ENCODE results near the gene CHRNA9.

The CHRNA9 gene

GRCh38 chr4:40309250-40309774 lies 25.8 kb upstream of the CHRNA9 start:
- DNase-seq: no peak

GRCh38 chr4:40310225-40310624 lies 24.9 kb upstream of the CHRNA9 start:
- no peak for DNase-seq

- DNase-seq: no peak
Observed at GRCh38 chr4:40311811-40312346, 23.3 kb upstream of the CHRNA9 start.

GRCh38 chr4:40314951-40315350 lies 20.2 kb upstream of the CHRNA9 start:
- DNase-seq: no peak

GRCh38 chr4:40316333-40316781 lies 18.8 kb upstream of the CHRNA9 start:
- no peak for DNase-seq

- DNase-seq: no peak
Observed at GRCh38 chr4:40316782-40317635, 18.1 kb upstream of the CHRNA9 start.

- no peak for DNase-seq
Observed at GRCh38 chr4:40317916-40318658, 17.0 kb upstream of the CHRNA9 start.

- no peak for DNase-seq
Observed at GRCh38 chr4:40321574-40322275, 13.4 kb upstream of the CHRNA9 start.

GRCh38 chr4:40322811-40323210 lies 12.3 kb upstream of the CHRNA9 start:
- DNase-seq: no peak

- no peak for DNase-seq
Observed at GRCh38 chr4:40323866-40324265, 11.3 kb upstream of the CHRNA9 start.

GRCh38 chr4:40325406-40326019 lies 9.6 kb upstream of the CHRNA9 start:
- DNase-seq: peak; percentile 28

- DNase-seq: no peak
Observed at GRCh38 chr4:40327340-40327739, 7.8 kb upstream of the CHRNA9 start.

- DNase-seq: no peak
Observed at GRCh38 chr4:40328383-40328782, 6.8 kb upstream of the CHRNA9 start.

GRCh38 chr4:40329805-40330204 lies 5.3 kb upstream of the CHRNA9 start:
- no peak for DNase-seq

GRCh38 chr4:40330536-40330935 lies 4.6 kb upstream of the CHRNA9 start:
- DNase-seq: no peak

GRCh38 chr4:40331101-40331745 lies 3.9 kb upstream of the CHRNA9 start:
- no peak for DNase-seq

GRCh38 chr4:40331961-40332360 lies 3.2 kb upstream of the CHRNA9 start:
- DNase-seq: no peak

- no peak for DNase-seq
Observed at GRCh38 chr4:40333921-40334352, 1.2 kb upstream of the CHRNA9 start.

GRCh38 chr4:40335525-40335894 lies 377 bp downstream of the CHRNA9 start:
- no peak for DNase-seq

GRCh38 chr4:40337051-40337450 lies 1.9 kb downstream of the CHRNA9 start:
- DNase-seq: no peak

- no peak for DNase-seq
Observed at GRCh38 chr4:40337523-40337922, 2.4 kb downstream of the CHRNA9 start.

GRCh38 chr4:40340030-40340429 lies 4.9 kb downstream of the CHRNA9 start:
- DNase-seq: no peak

Data from NK-92 treated with Interleukin-12 subunit alpha and Interleukin-12 subunit beta, amount 100 ng/mL, for 24 hours (cell line).